ENCODE results near the gene KRT39. TPM values are rescaled to one million over a fixed set of nuclear protein-coding genes. Genes with fewer than 3 reads are reported as not detected.

The KRT39 gene
- total and polyA plus RNA-seq, 4 donors = not detected

GRCh38 chr17:40956401-40957254 is 10.1 kb downstream of the KRT39 start:
- Histone ChIP-seq H3K27ac (ENCODE audit: low read depth in 1 of 2, low read length in 2 of 2) (no peak overlapping the region), H3K36me3 (ENCODE audit: control insufficient read depth in 4 of 4, insufficient read depth in 3 of 4, low read depth in 1 of 4, low read length in 3 of 4) (no peaks in the 10 kb centered on the region), H3K9ac (ENCODE audit: low read depth in 1 of 2, low read length in 2 of 2) (no peak overlapping the region), H3K4me1 (ENCODE audit: control insufficient read depth in 4 of 4, insufficient read depth in 4 of 4, low read length in 3 of 4) (no peaks in the 10 kb centered on the region), H3K27me3 (ENCODE audit: control insufficient read depth in 4 of 4, insufficient read depth in 4 of 4, low read length in 3 of 4) (no peaks in the 10 kb centered on the region), H3K4me3 (ENCODE audit: low read depth in 1 of 3, low read length in 3 of 3) (no peak overlapping the region), H3K9me3 (ENCODE audit: control insufficient read depth in 4 of 4, low read length in 3 of 4) (no peaks in the 10 kb centered on the region)
- WGBS = 50% methylated on average over 8 of the region's 8 CpGs
- TF ChIP-seq ZBTB33 (IDR thresholded peaks at IDR 0.05) (no peak), JUND (IDR thresholded peaks at IDR 0.05) (no peak), HNF4G (IDR thresholded peaks at IDR 0.05) (no peak), TAF1 (conservative IDR thresholded peaks at IDR 0.05) (no peak), SP1 (IDR thresholded peaks at IDR 0.05) (no peak), RXRA (IDR thresholded peaks at IDR 0.05) (no peak), GABPA (IDR thresholded peaks at IDR 0.05 in 1 of 2, conservative IDR thresholded peaks at IDR 0.05 in 1 of 2) (no peak), CTCF (IDR thresholded peaks at IDR 0.05; ENCODE audit: low read depth, low read length, missing input control) (no peak), REST (IDR thresholded peaks at IDR 0.05) (no peak), FOXA2 (IDR thresholded peaks at IDR 0.05) (no peak), NR2F2 (IDR thresholded peaks at IDR 0.05) (no peak), RAD21 (IDR thresholded peaks at IDR 0.05) (no peak)
- DNase-seq (ENCODE audit: low spot score) = no peak

- H3K27ac ChIP-seq (ENCODE audit: low read depth in 1 of 2, low read length in 2 of 2) = no peak overlapping the region
- no peaks in the 10 kb centered on the region for H3K36me3 ChIP-seq (ENCODE audit: control insufficient read depth in 4 of 4, insufficient read depth in 3 of 4, low read depth in 1 of 4, low read length in 3 of 4)
- H3K4me1 ChIP-seq (ENCODE audit: control insufficient read depth in 4 of 4, insufficient read depth in 4 of 4, low read length in 3 of 4) = no peaks in the 10 kb centered on the region
- peaks cover 0 to 3% (median 0%) of the 10 kb centered on the region in 4 donors for H3K27me3 ChIP-seq (ENCODE audit: control insufficient read depth in 4 of 4, insufficient read depth in 4 of 4, low read length in 3 of 4)
- no peak overlapping the region for H3K9ac ChIP-seq (ENCODE audit: low read depth in 1 of 2, low read length in 2 of 2)
- no peak overlapping the region for H3K4me3 ChIP-seq (ENCODE audit: low read depth in 1 of 3, low read length in 3 of 3)
- DNase-seq (ENCODE audit: low spot score) = no peak
- no peak for TF ChIP-seq FOXA2 (IDR thresholded peaks at IDR 0.05)
- TF ChIP-seq RAD21 (IDR thresholded peaks at IDR 0.05) = no peak
- TF ChIP-seq MAX (IDR thresholded peaks at IDR 0.05) = no peak
- no peak for TF ChIP-seq HNF4A (conservative IDR thresholded peaks at IDR 0.05)
- TF ChIP-seq YY1 (IDR thresholded peaks at IDR 0.05) = no peak
- no peaks in the 10 kb centered on the region for H3K9me3 ChIP-seq (ENCODE audit: control insufficient read depth in 4 of 4, low read length in 3 of 4)
- WGBS = 54% methylated on average over 2 of the region's 2 CpGs
Measured at GRCh38 chr17:40953881-40954280, 12.9 kb downstream of the KRT39 start.
